Measurements from ENCODE around the gene PDSS2.

GRCh38 chr6:107314531-107314939 is 144.8 kb downstream of the PDSS2 start:
- no peak for TF ChIP-seq EP300 (IDR thresholded peaks at IDR 0.05)
- no peak for TF ChIP-seq CTCF (IDR thresholded peaks at IDR 0.05)
- TF ChIP-seq POLR2AphosphoS5 (IDR thresholded peaks at IDR 0.05), result no peak
- TF ChIP-seq POLR2A (IDR thresholded peaks at IDR 0.05), result no peak
